Measurements from ENCODE around the gene ARHGEF40.

Gene ARHGEF40

DNA sequence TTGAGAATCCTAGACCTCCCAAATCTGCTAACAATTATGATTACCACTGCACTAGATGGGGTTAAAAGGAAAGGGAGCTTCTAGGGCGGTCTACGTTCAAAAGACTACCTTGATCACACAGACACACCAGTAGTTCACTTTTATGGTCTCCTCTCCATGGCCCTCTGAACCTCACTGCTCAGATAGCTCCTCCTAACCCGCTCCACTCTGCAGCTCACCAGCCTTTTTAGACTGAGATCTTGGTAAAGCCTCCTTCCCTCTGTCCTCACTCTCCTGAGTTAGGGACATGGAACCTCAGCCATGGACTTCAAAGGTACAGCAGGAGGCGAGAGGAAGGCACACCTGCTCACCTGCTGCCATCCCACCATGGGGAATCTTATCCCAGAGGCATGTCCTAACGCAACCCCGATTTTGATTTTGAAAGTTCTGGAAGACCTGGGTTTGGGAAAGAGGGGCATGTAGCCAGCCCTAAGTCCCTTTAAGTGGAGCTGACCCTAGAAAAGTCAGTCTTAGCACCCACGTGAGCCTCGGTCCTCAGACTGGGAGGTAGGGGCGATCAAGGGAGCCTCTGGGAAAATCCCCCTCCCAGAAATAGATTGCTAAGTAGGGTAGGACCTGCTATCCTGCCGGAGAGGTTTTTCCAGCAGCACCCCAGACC is 27.0 kb downstream of the ARHGEF40 start:
- DNase-seq (ENCODE audit: low read depth in 4 of 4, low spot score in 1 of 4), result no peak

DNA sequence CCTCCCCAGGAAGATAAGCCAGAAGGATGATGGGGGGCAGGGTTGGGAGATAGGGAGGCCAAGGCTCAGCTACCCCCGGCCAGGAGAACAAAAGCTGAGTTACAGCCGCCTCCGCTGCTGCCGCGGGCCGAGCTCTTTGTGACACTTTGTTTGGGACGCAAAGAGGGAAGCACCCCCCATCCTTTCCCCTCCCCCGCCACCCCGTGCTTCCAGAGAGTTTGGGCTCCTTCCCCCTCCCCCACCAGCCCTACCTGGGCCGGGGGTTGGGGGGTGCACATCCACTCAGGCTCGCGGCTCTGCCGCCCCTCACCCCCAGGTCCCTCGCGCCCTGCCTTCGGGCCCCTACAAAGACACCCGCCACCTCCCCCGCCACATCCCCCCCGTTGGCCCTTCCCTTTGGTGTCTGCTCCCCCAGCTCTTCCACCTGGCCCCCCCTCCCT is 27.6 kb downstream of the ARHGEF40 start:
- DNase-seq (ENCODE audit: low read depth in 4 of 4, low spot score in 1 of 4), result no peak

DNA sequence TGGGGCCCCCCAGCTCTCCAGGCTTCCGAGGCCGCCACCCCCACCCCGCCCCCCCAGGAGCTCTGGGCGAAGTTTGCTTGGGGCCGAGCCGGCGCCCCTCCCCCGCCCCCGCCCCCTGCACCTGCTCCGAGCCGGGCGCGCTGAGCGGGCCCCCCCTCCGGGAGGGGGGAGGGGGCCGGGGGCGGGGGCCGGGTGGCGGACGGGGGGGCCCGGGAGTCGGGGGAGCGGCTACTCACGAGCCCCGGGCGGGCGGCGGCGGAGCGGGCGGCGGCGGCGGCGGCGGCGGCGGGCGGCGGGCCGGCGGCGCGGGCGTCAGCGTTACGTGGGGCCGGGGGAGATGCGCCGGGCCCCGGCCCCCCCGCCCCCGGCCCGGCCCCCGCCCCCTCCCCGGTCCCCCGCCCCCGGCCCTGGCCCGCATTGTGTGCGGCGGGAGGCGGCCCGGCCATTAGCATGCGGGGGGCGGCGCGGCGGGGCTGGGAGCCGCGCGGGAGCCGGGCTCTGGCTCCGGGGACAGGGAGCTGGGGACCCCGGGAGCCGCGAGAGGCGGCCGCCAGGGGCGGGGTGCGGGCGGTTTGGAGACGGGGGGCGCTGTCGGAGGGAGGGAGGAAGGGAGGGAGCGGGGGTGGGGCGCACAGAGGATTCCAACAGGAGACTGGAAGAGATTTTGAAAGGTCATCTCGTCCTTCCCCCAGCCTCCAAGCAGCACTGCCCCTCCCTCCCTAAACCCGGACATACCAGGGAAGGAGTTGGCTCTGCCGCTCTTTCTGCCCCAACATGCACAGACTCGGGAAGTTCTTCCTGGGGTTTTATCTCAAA is 28.2 kb downstream of the ARHGEF40 start, which contains the start of gene ZNF219:
ZNF219 (minus strand) TSS at position 580 of the 816 bp plus-strand sequence. CDS start 5,064 bp downstream, outside the sequence.
- no peak for DNase-seq (ENCODE audit: low read depth in 4 of 4, low spot score in 1 of 4)

DNA sequence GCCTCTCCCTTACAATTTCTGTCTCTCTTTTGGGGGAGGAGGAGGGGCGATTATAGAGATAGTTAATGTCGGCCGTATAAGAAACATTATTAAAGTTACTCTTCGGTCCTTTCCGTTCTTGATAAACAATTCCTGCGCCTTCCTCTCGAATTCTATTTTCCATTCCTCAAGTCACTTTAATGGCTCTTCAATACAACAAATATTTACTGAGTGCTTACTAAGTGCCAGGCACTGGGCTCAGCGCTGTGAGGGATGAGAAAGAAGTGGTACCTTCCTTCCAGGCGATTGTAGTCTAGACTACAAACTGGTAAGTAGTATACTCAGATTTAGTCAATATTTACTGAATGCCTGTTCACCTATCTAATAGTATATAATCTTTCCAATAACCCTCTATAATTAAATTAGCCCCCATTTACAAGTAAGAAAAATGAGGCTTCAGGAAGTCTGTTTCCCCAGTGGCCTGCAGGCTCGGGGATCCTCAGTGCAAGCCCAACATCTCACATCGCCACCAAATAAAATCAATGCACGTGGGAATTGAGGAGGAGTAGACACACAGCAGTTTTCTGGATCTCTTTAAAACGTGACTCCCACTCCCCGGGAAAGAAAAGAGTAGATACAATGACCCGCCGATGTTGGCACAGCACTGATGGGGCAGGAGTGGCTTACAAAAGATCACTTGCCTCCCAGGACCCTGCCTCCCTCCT is 28.9 kb downstream of the ARHGEF40 start:
- no peak for DNase-seq (ENCODE audit: low read depth in 4 of 4, low spot score in 1 of 4)

DNA sequence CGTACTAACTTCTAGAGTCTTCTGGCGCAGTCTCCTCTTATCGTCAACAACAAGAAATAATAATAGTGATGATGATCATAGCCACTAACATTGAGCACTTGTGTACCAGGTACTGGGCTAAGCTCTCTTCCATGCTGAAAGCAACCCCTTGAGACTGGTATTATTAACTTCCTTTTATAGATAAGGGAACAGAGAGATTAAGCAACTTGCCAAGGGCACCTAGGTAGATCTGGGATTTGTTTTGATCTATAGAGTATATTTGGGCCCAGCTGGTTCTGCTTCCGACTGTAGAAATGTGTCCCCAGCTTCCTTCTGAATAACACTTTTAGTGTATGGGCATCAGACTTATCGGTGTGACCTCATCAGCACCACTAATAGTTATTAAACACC is 29.5 kb downstream of the ARHGEF40 start:
- no peak for DNase-seq (ENCODE audit: low read depth in 4 of 4, low spot score in 1 of 4)

DNA sequence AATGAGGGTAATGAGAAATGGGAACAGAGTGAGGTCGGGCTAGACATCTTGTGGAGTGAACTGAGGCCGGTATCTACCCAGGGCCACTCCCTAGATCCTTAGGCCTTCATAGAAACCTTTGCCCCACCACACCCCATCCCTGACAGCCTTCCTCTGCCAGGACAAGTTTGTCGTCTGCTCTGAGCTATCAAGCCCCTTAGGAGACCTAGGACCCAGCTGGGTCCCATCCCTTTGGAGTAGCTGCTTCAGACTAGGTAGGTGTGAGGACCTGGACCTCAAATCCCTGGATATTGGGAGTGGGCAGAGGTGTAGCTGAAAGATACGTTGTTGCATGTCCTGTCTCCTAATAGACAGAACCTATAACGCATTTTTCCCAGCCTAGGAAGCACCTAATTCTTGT is 30.8 kb downstream of the ARHGEF40 start, which contains the start of gene TMEM253:
TMEM253 (plus strand) TSS at position 136 of the 400 bp plus-strand sequence. CDS start 278 bp downstream, outside the sequence.
- no peak for DNase-seq (ENCODE audit: low read depth in 4 of 4, low spot score in 1 of 4)

DNA sequence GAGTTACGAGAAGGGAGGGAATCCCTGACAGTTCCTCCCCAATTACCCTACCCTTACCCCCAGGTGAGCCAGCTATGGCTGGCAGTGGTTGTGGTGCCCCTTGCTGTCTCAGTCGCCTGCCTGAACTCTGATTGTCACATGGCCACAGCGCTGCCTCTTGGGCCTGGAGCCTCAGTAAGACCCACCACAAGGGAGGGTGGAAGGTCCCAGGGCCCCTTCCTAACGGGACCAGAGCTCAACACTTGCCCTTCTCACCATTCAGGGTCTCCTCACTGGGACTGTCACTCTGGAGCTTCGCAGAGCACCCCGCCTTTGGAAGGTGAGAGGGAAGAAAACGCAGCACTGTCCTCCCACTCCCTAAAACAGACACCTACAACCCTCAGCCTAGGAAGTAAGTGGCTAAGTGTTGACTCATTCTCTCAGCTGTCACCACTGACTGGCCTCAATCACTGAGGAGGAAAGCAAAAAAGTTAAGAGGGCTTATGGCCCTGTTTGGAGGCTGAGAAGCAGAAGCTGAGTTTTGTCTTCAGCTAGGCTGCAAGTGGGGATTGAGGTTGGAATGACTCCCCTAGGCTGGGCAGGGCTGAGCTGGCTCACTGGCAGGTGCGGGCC is 31.8 kb downstream of the ARHGEF40 start:
- DNase-seq (ENCODE audit: low read depth in 4 of 4, low spot score in 1 of 4), result no peak

DNA sequence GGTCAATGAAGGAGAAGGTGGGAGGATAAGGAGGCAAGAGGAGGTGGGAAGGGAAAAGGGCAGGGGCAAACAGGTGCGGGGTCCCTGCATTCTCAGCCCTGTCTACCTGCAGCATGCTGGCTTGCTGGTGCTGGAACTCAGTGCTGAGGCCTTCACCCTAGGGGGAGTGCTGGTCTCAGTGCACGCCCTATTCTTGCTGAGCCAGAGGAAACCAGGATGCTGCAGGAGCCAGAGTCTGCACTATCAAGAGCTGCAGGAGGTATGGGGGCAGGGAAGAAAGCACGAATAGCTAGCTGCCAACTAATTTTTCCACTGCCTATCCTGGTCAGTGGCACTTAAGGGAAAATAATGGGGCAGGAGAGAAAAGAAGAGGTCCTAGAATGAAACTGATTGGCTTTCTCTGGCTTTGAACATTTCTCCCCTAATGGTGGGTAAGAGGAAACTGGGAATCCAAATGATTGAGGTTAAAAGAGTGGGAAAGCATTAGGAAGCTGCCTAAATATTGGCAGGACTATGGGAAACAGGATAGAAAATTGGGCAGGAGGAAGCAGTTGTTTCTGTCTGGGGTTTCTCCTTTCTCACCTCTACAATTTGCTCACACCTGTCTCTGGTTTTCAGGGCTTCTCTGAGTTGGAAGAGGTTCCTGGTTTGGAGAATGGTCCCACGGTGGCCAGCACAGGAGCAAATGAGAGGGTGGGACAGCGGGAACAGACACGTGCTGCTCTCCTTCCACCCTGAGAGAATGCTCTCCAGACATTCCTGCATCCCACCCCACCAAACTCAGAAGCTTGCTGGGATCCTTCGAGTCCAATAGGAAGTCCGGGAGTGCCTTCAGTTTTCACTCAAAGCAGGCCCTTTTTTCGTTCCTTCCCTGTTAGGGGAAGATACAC is 32.7 kb downstream of the ARHGEF40 start:
- no peak for DNase-seq (ENCODE audit: low read depth in 4 of 4, low spot score in 1 of 4)

DNA sequence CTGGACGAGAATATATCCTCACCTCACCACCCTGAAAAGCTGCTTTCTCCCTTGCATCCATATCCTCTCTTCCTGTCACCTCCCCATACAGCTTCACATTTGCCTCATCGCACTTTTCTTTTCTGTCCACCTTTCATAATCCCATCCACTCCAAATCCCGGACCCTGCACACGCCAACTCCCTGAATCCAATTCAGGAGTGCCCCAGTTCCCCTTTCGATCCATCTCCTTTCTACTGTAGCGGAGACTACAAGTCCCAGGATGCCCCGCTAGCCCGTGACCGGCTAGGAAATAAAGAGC is 33.3 kb downstream of the ARHGEF40 start:
- DNase-seq (ENCODE audit: low read depth in 4 of 4, low spot score in 1 of 4), result no peak

DNA sequence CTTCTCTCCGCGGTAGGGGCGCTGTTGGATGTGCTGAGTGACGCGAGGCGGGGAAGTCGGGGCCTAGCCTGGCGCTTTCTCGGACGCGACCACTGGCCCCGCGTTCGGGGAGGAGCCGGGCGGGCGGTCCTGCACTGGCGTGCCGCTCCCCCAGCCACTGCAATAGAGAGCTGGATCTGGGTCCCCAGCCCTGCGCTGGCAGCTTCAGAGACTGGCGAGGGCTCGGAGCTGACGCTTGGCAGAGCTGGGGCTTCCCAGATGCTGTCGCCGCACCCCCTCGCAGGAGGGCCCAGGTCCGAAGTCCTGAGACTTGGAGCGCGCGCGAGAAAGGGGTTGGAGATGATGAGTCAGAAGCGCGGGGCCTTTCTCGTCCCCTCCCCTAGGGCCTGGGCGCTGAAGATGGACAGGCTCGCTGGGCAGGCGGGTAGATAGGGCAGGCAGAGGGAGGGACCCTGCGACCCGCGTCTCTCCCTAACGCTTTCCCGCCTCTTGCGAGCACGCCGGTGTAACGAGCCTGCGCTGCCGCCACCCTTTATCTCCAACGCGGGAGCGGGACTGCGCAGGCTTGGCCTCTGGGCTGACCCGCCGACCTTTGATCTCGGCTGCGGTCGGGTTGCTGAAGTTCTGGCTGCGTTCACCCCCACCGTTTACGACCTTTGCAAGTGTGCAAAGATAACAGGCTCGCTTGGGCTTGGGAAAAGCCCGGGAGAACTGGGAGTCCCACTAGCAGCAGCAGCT is 33.8 kb downstream of the ARHGEF40 start:
- DNase-seq (ENCODE audit: low read depth in 4 of 4, low spot score in 1 of 4), result peak; percentile 83 to 89 (median 86)

DNA sequence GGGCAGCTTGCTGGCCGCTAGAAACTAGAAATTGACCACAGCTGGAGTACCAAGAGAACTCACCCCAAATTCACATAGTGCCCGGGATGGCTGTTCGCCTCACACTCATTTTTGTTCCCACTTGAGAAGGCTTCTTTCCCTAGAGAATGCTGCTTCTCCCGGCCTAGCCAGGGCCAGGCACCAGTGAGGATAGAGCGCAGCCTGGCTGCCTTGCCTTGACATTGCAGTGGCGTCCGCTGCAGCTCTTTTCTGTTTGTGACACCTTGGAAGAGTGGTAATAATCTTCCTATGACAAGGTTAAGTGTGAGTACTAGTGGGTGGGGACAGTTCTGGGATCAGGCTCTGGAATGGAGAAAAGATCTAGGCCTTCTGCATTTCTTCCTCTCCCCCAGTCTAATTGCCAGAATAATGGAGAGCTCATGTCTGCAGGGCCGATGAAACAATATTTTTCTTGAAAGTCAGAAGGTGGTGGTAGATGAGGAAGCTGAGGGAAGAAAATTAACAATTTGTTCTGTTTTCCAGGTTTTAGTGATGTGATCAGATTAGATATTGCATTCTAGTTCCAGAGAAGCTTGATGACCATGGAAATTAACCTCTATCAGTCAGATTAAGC is 34.5 kb downstream of the ARHGEF40 start:
- DNase-seq (ENCODE audit: low read depth in 4 of 4, low spot score in 1 of 4), result peak in 2 of 4 experiments; percentile 48 to 52

DNA sequence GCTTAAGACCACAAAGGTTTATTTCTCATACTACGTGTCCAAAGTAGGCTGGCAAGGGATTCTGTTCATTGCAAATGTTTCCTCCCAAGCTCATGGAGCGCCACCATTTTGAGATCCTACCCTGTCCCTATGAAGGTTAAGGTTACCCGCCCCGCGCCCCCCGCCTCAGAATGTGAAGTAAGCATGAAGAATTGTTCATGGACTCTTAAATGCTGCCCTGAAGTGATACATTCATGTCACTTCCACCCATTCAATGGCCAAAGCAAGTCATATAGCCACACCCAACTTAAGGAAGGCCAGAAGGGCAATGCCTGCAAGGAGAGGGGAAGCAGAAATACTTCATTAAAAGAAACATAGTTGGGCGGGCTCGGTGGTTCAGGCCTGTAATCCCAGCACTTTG is 35.0 kb downstream of the ARHGEF40 start:
- no peak for DNase-seq (ENCODE audit: low read depth in 4 of 4, low spot score in 1 of 4)

DNA sequence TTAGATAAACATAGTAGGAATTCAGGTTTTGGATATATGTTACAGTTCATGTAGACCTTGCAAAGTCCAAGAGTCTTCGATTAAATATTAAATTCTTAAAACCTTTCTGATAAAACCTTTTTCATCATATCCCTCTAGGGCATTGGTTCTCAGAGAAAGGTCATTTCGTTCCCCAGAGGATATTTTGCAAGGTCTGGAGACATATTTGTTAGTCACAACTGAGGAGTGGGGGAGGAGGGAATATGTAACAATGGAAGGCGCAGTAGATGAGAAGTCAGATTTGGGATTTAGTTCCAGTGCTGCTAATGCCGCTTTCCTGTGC is 36.0 kb downstream of the ARHGEF40 start:
- DNase-seq (ENCODE audit: low read depth in 4 of 4, low spot score in 1 of 4), result no peak

DNA sequence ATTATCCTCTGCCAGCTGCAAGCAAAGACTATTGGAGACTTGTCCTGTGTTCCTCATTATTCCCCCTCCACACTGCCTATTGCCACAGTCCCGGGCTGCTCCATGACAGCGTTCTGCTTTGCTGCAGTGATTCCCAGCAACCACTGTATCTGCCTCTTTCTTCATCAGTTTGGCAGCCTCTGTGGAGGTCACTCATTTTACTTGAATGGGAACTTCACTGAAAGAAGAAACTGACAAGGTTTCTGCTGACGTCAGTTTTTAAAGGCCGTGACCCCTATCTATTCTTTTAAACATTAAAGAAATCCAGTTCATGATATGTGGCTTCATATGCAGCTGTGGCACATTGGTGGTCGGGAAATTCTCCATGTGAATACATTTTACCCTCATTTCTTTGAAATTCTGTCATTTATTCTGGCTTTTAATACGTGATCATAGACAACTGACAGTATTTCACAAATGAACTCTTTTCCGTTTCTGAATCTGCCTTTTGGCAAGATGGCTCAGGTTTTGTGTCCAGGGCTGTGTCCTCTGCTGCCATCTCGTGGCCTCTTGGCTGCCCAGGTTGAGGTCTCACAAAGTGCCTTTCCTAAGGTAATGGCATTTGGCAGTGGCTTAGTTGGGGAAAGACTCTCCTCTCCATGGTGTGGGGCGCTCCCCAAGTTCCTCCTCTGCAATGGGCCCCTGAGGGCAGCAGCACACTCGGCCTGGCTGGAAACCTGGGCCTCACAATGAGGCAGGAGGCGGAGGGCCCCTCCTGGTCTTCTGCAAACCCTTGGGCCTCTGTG is 36.6 kb downstream of the ARHGEF40 start:
- peak in 3 of 4 experiments; percentile 52 to 67 (median 58) for DNase-seq (ENCODE audit: low read depth in 4 of 4, low spot score in 1 of 4)

DNA sequence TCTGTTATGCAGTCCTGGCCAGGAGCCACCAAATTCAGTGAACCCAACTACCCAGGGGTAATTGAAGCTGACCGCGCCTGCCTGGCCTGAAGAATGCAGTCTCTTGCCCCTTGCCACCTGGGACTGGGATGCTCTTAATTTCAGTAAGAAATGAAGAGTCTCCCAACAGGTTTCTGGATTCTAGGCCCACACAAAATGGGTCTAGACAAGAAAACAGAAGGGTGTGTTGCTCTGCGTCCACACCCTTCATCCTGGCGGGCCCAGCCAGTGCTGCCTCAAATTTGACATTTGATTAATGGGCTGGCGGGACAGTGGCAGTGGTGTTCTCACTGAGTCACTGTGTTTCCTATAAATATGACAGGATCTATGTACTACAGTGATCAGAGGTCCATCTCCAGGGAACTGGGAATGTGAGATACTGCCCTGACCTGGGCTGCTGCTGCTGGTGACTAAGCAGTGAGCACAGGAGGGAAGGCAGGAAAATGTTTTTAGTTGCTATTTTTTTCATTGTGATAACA is 37.2 kb downstream of the ARHGEF40 start:
- no peak for DNase-seq (ENCODE audit: low read depth in 4 of 4, low spot score in 1 of 4)

DNA sequence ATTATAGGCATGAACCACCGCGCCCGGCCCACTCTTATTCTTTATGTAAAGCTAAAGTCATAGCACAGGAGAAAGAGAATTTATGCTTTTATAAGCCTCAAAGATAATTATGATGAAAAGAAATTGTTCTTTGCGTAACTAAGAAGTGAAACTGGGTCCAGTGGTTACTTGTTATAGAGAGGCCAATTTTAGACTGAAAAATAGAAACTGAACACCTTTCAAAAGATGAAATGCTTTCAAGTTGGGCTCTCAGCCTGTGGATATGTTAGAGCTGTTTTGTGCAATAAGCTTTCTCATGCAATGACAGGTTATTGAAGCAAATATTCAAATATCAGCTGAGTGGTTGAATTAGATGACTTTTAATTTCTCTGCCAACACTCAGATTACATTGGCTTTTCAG is 38.7 kb downstream of the ARHGEF40 start:
- no peak for DNase-seq (ENCODE audit: low read depth in 4 of 4, low spot score in 1 of 4)

DNA sequence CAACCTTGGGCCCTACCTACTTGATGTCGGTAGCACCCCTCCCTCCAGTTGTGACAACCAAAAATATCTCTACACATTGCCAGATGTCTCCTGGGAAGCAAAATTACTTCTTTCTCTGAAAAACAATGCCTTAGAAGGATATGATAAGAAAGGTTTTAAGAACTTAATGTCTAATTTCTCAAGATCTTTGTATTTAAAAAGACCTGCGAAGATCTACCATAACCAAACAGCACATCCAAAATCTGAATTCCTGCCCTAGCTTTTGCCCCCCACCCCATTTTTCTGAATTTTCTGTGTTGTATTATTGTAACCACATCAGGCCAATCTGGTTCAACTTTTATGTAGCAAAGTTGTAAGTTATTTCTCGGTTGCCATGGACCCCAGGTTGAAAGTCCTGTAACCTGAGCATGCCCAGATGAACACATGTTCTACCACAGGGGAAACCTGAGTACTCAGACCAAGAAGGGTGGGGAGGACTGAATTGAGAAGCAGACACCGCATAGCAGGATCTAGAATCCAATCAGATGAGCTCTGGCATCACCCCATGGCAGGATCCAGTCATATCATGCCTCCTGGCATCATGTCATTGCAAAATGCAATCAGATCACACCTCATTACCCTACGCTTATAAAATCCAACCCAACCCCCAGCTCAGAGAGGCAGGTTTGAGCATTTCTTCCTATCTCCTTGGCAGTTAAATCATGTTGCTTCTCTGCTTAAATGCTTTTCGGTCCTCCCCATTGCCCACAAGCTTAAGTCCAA is 39.5 kb downstream of the ARHGEF40 start:
- DNase-seq (ENCODE audit: low read depth in 4 of 4, low spot score in 1 of 4), result no peak

DNA sequence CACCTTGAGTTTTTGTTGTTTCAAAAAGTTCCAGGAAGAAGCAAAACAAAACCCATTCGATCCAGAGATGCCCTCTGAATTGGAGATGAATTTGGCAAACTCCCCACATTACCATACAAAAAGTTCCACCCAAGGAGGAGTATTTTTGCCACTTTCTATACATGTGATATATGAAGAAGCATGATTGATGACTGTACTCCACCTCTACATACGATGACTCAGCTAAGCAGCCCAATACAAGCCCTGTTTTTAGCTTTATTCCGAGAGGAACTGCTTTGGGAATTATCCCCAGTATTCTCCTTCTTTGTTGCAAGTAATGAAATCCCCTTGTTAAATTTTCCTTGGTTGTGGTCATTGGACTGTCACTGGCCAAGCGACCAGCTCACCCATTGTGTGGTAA is 42.2 kb downstream of the ARHGEF40 start:
- no peak for DNase-seq (ENCODE audit: low read depth in 4 of 4, low spot score in 1 of 4)

Data from stimulated activated CD4-positive, alpha-beta T cell treated with anti-CD3 and anti-CD28 coated beads, Interleukin-1b, Interleukin-23, amount 100 ng/mL, for 24 hours (primary cell).